Ovary (tissue), 9 donors: ENCODE results near the gene NDST4. TPM values are rescaled to one million over a fixed set of nuclear protein-coding genes. Genes with fewer than 3 reads are reported as not detected.

Experiments
- DNase-seq, 5 donors: peaks; one replicate each; pipeline ENCODE4 v3.0.0-alpha.2; 2019 to 2020
- H3K27ac ChIP-seq, 2 donors: fragments of 200-600 bp; one replicate each; pipeline versions ENCODE4 v1.5.1 to v1.8.0; 2019 to 2022
- H3K27me3 ChIP-seq: fragments of 200-600 bp; one replicate; pipeline ENCODE4 v1.8.0; 2022
- H3K36me3 ChIP-seq: fragments of 200-600 bp; sonication (generic); one replicate; pipeline ENCODE4 v1.5.1; 2019
- H3K4me1 ChIP-seq: one replicate; pipeline ENCODE4 v1.8.1; 2013; ENCODE audit warnings: mild to moderate bottlenecking, moderate library complexity; ENCODE audit not compliant: insufficient read depth
- H3K4me3 ChIP-seq: fragments of 200-600 bp; sonication (generic); one replicate; pipeline ENCODE4 v1.5.1; 2017
- H3K9me3 ChIP-seq, 2 donors: fragments of 200-600 bp in 1 of 2; sonication (generic) in 1 of 2; one replicate each; pipeline versions ENCODE4 v1.5.1 to v1.8.1; 2013 to 2019; ENCODE audit warnings: mild to moderate bottlenecking in 1 of 2, moderate library complexity in 1 of 2
- CTCF ChIP-seq, 3 donors: fragments of 450-650 bp in 2 of 3; fragments of 200-600 bp in 1 of 3; IDR thresholded peaks; one replicate each; pipeline versions ENCODE4 v1.5.1 to v1.8.0; 2016 to 2022; ENCODE audit warnings: antibody characterized with exemption in 3 of 3, mild to moderate bottlenecking in 1 of 3
- EP300 ChIP-seq: sonication (generic); formaldehyde crosslinking; IDR thresholded peaks from one replicate; pipeline ENCODE4 v1.6.1; 2017; ENCODE audit warnings: antibody characterized with exemption
- POLR2A ChIP-seq: fragments of 450-650 bp; IDR thresholded peaks from one replicate; pipeline ENCODE4 v1.6.1; 2017; ENCODE audit warnings: antibody characterized with exemption, mild to moderate bottlenecking, moderate library complexity
- WGBS, 3 donors: extraction: QIAGEN DNeasy Blood & Tissue Kit in 1 of 3; methylation state at CpG; one replicate each; pipeline versions ENCODE4 v1.1.5 to v1.1.7; 2013 to 2017; 5-methylcytosine and 5-hydroxymethylcytosine counted together
- intact Hi-C, 4 donors: fragments of 100-400 bp; cut with DNase I; formaldehyde crosslinking; loops; one replicate each; pipeline versions ENCODE4 v1.11.0 to v1.15.1; 2022 to 2023
- polyA plus RNA-seq, 2 donors: library from polyadenylated mRNA; stranded (reverse); fragments of 200-250 nt in 1 of 2; fragments of 350-450 nt in 1 of 2; fragmentation: Illumina TruSeq in 1 of 2; extraction: RNeasy Lipid Tissue Mini Kit (QIAGEN cat#74804) in 1 of 2; gene quantifications; one replicate each; pipeline ENCODE4 v1.2.3, GENCODE V29; 2013 to 2014
- total RNA-seq, 7 donors: library from RNA; depleted of rRNA in 2 of 7; stranded (reverse); fragments of >200 nt in 2 of 7; fragmentation: NEBNext Ultra II Directional in 3 of 7; extraction: Animal tissue kit (Norgen Biotek cat#: 25700) in 3 of 7; gene quantifications; one replicate each; pipeline versions ENCODE4 v1.1.0 to v1.2.4, GENCODE V29; 2016 to 2023
- donor health status: DM: no; HTN: no; CAD: no; lungs with moderate emphysema.
- donor health status: DM: no; HTN: no; CAD: no.
- donor health status: Bipolar disorder and iron deficiency.
- donor health status: DM: yes; HTN: yes; CAD: no.
- donor health status: DM: no; HTN: no; CAD: no.
- donor health status: DM: yes; HTN: yes; CAD: no.

Gene NDST4
- total and polyA plus RNA-seq, 9 donors: 0.12 to 2.9 (median 0.72) TPM

DNA sequence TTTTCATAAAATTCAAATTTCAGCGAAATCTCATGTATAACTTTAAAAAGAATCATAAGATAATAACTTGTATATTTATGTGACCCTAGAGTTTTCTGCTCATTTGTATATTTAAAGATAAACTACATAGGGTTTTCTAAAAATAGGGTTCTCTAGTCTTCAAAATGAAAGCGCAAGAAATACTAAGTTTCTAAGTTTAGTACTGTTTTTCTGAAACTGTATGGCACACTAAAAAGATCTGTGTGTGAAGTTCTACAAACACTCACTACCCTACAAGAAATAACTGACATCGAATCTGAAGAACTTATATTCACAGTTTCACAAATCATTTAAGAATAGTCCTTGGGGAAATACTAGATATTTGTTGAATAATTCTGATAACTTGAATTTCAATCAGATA is 38.7 kb upstream of the NDST4 start:
- intact Hi-C loops: no loop called here
- TF ChIP-seq POLR2A: no peak
- no peak for TF ChIP-seq CTCF (IDR thresholded peaks at IDR 0.05)
- no peak for TF ChIP-seq EP300
- H3K9me3 ChIP-seq: no peaks in the 10 kb centered on the region
- H3K36me3 ChIP-seq: no peaks in the 10 kb centered on the region
- H3K4me3 ChIP-seq: no peak overlapping the region
- WGBS, 3 donors: 84 to 90% (median 85%) methylated on average over 3 of the region's 3 CpGs
- H3K27ac ChIP-seq: no peak overlapping the region
- no peak for DNase-seq
- no peaks in the 10 kb centered on the region for H3K4me1 ChIP-seq
- H3K27me3 ChIP-seq: no peaks in the 10 kb centered on the region

- H3K27me3 ChIP-seq: no peaks in the 10 kb centered on the region
- H3K27ac ChIP-seq: no peak overlapping the region
- TF ChIP-seq CTCF (IDR thresholded peaks at IDR 0.05) (no peak), POLR2A (no peak), EP300 (no peak)
- H3K4me3 ChIP-seq: no peak overlapping the region
- intact Hi-C loops: no loop called here
- H3K36me3 ChIP-seq: no peaks in the 10 kb centered on the region
- DNase-seq: no peak
- no peaks in the 10 kb centered on the region for H3K4me1 ChIP-seq
- 61 to 70% (median 70%) methylated on average over 7 of the region's 7 CpGs for WGBS, 3 donors
- no peaks in the 10 kb centered on the region for H3K9me3 ChIP-seq
Measured at GRCh38 chr4:115149106-115149505, 35.7 kb upstream of the NDST4 start.

DNA sequence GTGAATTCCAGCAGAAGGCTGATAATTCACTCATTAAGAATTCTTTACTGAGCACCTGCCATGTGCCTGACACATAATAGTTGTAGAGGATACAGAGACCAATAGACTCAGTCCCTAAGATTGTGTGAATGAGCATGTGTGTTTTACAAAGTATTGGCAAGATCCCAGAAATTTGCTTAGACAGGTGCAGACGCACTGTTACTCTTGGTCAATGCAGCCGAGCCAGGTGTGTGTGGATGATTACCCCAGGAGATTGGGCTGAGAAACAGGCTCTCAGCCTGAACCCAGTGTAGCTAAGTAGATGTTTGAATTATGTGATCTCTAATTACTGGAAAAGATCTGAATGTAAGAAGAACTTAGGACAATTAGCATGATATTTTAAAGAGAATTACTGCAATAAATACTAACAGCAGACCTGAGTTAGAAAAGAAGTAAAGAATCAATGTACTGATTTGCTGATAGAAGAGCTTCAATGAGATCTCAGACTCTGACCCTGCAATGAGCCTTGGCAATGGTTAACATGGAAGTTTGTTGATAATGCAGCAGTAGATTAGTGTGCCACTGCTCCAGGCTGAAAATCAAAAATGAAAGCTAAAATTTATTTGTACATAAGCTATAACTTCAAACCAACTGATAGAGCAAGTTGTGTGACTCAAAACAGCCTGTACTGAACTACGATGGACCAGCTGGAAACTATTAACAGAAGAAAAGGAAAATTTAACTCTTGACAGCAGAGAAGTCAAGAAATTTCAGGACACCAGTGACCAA is 32.2 kb upstream of the NDST4 start:
- no peak for DNase-seq
- no peaks in the 10 kb centered on the region for H3K4me1 ChIP-seq
- TF ChIP-seq POLR2A: no peak
- TF ChIP-seq EP300: no peak
- no peak for TF ChIP-seq CTCF (IDR thresholded peaks at IDR 0.05)
- no peak overlapping the region for H3K4me3 ChIP-seq
- intact Hi-C loops: no loop called here
- 29 to 49% (median 39%) methylated on average over 3 of the region's 3 CpGs for WGBS, 3 donors
- H3K27ac ChIP-seq: no peak overlapping the region
- H3K36me3 ChIP-seq: no peaks in the 10 kb centered on the region
- H3K27me3 ChIP-seq: no peaks in the 10 kb centered on the region
- H3K9me3 ChIP-seq: no peaks in the 10 kb centered on the region

- TF ChIP-seq EP300: no peak
- TF ChIP-seq POLR2A: no peak
- no peak for TF ChIP-seq CTCF (IDR thresholded peaks at IDR 0.05)
- 65 to 68% (median 67%) methylated on average over 2 of the region's 2 CpGs for WGBS, 3 donors
- no peak for DNase-seq
- no peaks in the 10 kb centered on the region for H3K36me3 ChIP-seq
- intact Hi-C loops: no loop called here
- H3K9me3 ChIP-seq: no peaks in the 10 kb centered on the region
- H3K4me1 ChIP-seq: no peaks in the 10 kb centered on the region
- H3K27ac ChIP-seq: no peak overlapping the region
- no peaks in the 10 kb centered on the region for H3K27me3 ChIP-seq
- no peak overlapping the region for H3K4me3 ChIP-seq
Measured at GRCh38 chr4:115128037-115128436, 14.6 kb upstream of the NDST4 start.
